RWPE1 (cell line): Measurements from ENCODE around the gene SMIM11.

Experiments
- CTCF ChIA-PET: fragments of 350-600 bp; sonication (Branson Sonifier 250); formaldehyde crosslinking; extraction: SDS; loops from one replicate; lab custom pipeline; 2021; lab: Yijun Ruan, JAX
- POLR2A ChIA-PET: fragments of 400-600 bp; formaldehyde crosslinking; extraction: SDS; loops from one replicate; lab custom pipeline; 2020; ENCODE audit warnings: antibody characterized with exemption; ENCODE audit not compliant: low non-redundant PET; lab: Yijun Ruan, JAX
- DNase-seq: peaks from one replicate; pipeline ENCODE4 v3.0.0; 2012; ENCODE audit warnings: low spot score
- H3K27ac ChIP-seq: fragments of 450-650 bp; 2 replicates; pipeline ENCODE4 v1.5.1; 2017
- TF ChIP-seq, protein P1 (sequence below): fragments of 450-650 bp; conservative IDR thresholded peaks from 2 replicates; pipeline ENCODE4 v1.5.1; 2017; ENCODE audit warnings: low read depth, mild to moderate bottlenecking

Gene SMIM11

DNA sequence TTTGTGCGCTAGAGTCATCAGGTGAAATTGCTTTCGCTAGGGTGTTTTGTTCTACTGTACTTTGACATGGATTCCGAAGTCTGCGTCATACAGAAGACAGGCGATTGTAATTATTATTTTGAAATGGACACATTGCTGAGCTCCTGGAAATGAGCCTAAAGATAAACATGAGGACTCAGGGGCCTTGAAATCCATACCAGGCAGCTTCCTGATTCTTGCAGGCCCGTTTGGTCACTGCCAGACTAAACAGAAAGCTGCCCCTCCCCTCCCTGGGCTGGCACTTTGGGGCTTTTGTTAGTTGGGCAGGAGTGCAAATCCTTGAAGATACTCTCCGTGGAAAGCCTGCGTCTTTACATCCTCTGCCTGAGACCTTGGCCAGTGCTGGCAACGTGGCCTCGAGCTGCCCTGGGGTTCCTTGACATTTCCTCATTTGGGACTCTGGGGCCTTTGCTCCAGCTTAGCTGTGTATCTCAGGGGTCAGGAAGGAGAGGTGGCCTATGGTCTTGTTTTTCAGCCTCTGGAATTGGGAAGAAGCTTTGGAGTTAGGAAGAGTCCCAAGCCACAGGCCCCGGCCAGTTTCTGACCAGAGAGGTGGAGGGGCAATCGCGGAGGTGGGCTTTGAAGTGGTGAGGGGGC lies 38.4 kb upstream of the SMIM11 start:
- no peak for DNase-seq
- TF ChIP-seq, protein P1, sequence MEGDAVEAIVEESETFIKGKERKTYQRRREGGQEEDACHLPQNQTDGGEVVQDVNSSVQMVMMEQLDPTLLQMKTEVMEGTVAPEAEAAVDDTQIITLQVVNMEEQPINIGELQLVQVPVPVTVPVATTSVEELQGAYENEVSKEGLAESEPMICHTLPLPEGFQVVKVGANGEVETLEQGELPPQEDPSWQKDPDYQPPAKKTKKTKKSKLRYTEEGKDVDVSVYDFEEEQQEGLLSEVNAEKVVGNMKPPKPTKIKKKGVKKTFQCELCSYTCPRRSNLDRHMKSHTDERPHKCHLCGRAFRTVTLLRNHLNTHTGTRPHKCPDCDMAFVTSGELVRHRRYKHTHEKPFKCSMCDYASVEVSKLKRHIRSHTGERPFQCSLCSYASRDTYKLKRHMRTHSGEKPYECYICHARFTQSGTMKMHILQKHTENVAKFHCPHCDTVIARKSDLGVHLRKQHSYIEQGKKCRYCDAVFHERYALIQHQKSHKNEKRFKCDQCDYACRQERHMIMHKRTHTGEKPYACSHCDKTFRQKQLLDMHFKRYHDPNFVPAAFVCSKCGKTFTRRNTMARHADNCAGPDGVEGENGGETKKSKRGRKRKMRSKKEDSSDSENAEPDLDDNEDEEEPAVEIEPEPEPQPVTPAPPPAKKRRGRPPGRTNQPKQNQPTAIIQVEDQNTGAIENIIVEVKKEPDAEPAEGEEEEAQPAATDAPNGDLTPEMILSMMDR: no peak
- H3K27ac ChIP-seq: no peak overlapping the region
- ChIA-PET POLR2A (no interaction called here), CTCF (no interaction called here)

- peak; percentile 9 for DNase-seq
- ChIA-PET CTCF (no interaction called here), POLR2A (no interaction called here)
- TF ChIP-seq, protein P1: no peak
- no peak overlapping the region for H3K27ac ChIP-seq
Observed at GRCh38 chr21:34337741-34338140, 37.6 kb upstream of the SMIM11 start.

DNA sequence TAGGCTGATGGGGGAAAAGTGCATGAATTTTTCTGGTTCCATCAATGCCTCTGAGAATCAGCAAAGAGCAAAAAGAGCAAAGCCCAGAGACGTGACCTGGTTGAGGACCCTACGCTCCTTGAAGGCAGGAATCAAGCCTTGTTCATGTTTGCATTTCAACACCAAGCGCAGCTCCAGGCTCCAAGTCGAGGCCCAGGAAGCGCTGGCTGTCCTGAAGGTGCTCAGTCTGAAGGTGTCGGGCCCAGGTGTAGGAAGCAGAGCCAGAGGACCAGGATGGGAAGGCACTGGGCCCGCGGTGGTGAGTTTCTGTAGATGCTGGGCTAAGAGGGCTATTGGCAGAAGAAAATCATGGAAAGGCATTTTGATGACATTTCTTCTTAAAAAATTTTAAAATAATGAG lies 37.1 kb upstream of the SMIM11 start:
- TF ChIP-seq, protein P1: no peak
- DNase-seq: no peak
- no peak overlapping the region for H3K27ac ChIP-seq
- POLR2A ChIA-PET: no interaction called here
- CTCF ChIA-PET: no interaction called here

- CTCF ChIA-PET: no interaction called here
- no peak for DNase-seq
- TF ChIP-seq, protein P1: no peak
- no peak overlapping the region for H3K27ac ChIP-seq
- POLR2A ChIA-PET: no interaction called here
Observed at GRCh38 chr21:34340061-34340460, 35.2 kb upstream of the SMIM11 start.

GRCh38 chr21:34342476-34342875 lies 32.8 kb upstream of the SMIM11 start:
- H3K27ac ChIP-seq: no peak overlapping the region
- POLR2A ChIA-PET: no interaction called here
- CTCF ChIA-PET: interaction anchor here (1.3 kb wide), 1 partner anchor 418 kb away, joined by 4 read pairs; no protein-coding TSS in a partner anchor
- TF ChIP-seq, protein P1: no peak
- no peak for DNase-seq

DNA sequence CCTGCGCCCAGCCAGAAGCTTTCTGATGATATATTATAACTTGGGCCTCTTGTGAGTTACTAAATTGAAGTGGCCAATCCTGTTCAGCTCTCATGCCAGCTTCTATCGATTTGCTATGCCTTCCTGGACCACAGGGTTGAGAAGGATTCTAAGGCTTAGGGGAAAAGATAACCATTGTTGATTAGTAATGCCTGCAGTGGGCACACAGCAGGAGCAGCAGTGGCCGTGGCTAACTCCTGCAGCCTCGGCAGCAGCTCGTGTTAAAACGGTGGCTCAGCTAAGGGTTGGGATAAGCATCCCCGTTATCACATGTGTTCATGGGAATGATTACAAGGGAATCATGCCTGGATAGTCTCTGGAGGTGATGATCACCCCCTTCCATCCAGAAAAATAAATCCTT lies 32.0 kb upstream of the SMIM11 start:
- TF ChIP-seq, protein P1: no peak
- ChIA-PET POLR2A (no interaction called here), CTCF (interaction anchor here (0.6 to 1.3 kb wide), 2 partner anchors 134 to 419 kb away, joined by 3 to 4 read pairs; no protein-coding TSS in a partner anchor)
- no peak overlapping the region for H3K27ac ChIP-seq
- no peak for DNase-seq
